ENCODE data around the gene DPH7.
"Not testable (repeated sequence)": the region's sequence is repeated elsewhere in the genome, so short reads cannot be mapped to it uniquely, and the experiment has no call there.

- not testable (repeated sequence) for TF ChIP-seq CTCF, POLR2A (IDR thresholded peaks at IDR 0.05)
Observed at GRCh38 chr9:137596577-137596976, 17.9 kb upstream of the DPH7 start.
